ELR (cell line): Measurements from ENCODE around the gene CPEB3.
A peak's percentile ranks its signal among the peaks of the same experiment; 100 is the strongest.

Experiments used
- DNase-seq: peaks from one replicate; pipeline ENCODE4 v3.0.0-alpha.2; 2015; ENCODE audit warnings: low read depth

Gene CPEB3

DNA sequence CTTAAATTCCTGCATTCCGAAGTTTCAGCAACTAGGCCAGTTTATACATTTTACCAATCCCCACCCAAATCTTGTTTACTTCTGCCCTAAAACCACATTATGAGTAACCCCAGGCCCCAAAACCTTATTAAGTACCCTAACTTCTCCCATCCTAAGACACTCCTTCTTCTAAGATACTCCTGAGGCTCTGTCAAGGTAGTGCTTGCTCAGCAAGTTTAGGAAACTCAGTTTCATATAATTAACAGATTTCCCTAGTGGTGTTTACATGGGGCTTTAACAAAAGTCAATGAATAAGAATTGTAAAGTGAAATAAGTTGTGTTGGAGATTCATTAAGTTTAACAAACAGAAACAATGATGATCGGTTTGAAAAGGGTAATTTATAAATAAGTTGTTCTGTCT is 77.8 kb downstream of the CPEB3 start:
- DNase-seq, result no peak

DNA sequence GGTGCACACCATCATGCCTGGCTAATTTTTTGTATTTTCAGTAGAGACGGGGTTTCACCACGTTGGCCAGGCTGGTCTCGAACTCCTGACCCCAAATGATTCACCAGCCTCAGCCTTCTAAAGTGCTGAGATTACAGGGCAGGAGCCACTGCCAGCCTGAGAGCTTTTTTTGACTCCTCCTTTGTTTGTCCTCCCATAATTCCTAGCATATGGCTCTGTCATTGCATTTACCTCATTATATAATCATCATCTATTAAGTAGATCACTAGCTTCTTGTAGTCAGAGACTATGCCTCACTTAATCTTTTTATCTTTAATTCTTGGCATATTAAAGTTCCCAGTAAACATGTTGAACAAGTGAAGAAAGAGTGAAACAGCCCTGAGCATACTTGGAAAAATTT is 82.1 kb downstream of the CPEB3 start:
- DNase-seq, result peak; percentile 59

- DNase-seq, result no peak
These were observed 82.6 kb downstream of the CPEB3 start for GRCh38 chr10:92208157-92208720.

DNA sequence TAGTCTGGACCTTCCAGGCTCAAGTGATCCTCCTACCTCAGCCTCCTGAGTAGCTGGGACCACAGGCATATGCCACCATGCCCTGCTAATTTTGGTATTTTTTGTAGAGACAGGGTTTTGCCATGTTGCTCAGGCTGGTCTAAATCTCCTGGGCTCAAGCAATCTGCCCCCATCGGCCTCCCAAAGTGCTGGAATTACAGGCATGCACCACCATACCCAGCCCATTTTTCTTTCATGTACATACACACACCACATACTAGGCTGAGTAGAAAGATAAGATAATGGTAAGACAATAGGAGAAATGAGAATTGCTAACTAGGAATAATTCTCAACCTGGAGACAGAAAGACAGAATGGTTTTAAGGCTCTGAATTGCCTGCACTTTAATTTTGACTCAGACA is 83.8 kb downstream of the CPEB3 start:
- no peak for DNase-seq

DNA sequence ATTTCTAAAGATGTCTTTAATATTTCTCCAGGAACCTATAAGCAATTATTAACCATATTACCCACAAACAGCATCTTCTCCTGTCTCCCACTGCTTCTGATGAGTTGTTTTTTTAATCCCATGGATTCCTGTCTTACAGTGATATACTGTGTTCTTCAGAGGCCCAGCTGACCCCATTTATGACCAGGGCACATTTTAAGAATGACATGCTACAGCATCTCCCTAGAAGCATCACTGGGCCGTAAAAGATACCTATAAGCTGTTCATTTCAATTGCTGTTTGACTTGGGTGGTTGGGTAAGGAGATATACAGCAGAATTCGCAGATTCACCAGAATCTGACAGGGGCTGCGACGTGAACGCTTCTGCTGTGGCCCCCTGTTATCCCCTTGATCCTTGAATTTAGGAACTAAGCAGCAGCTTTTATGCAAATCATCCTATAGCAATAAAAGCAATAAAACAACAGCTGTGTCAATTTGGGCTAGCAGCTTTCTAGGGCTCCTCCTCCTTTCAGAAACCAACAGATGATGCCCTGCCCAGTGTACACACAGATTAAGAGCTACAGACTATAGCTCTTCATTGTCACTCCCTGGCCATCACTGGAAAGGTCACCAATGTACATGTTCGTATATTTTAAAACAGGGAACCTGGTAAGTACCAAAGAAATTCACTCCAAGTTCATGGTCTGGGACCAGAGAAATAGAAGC is 86.8 kb downstream of the CPEB3 start:
- no peak for DNase-seq

- DNase-seq, result no peak
These were observed 88.3 kb downstream of the CPEB3 start for GRCh38 chr10:92202536-92202935.

- DNase-seq, result peak; percentile 34
These were observed 90.3 kb downstream of the CPEB3 start for GRCh38 chr10:92200564-92200963.

DNA sequence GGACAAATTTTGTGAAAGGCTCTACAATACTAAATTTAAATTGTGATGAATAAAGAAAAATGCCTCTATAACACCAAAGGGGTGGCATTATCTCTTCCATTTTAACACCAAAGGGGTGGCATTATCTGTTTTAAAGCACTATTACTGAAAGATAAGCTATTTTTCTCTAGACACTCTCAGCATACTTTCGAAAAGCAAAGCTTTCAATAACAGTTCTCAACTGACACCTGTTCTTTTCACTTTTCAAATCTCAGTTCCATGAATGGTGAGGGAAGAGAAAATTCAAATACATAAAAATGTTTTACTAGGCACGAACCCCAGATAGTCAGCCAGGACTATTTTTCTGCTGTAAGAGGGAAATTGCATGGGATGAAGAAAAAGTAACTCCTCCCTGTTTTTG is 103.8 kb downstream of the CPEB3 start:
- DNase-seq, result no peak

DNA sequence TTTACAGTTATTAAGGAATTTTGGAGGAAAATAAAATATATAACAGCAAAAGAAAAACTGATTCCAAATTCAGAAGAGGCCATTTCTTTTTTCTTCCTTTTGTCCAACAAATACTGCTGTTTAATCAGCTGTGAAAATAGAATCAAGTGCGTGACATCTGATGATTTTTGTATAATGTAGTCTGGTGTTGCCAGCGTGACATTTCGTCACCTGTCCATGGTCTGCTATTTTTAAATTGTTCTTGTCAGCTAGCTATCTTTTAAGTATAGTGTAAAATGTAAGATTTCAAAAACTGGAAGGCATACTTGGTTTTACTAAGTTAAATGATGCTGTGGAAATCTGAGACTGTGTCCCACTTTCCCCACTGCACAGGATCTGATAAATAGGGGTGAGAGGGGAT is 105.9 kb downstream of the CPEB3 start:
- no peak for DNase-seq

- no peak for DNase-seq
These were observed 107.7 kb downstream of the CPEB3 start for GRCh38 chr10:92183199-92183598.

DNA sequence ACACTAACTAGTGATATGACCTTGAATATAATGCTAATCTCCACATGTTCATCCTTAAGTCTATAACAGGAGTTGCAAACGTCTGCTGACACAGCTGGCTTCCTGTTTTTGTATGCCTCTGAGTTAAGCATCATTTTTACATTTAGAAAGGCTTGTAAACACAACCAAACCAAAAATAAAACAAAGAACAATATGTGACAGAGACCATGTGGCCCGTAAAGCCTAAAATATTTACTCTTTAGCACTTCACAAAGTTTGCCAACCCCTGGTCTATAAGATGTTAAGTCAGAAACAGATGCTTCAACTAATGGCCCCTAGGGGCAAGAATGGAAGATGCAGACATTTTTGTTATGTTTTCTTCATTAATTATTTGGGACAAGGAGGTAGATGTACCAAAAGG is 109.3 kb downstream of the CPEB3 start:
- DNase-seq, result peak; percentile 30

- no peak for DNase-seq
These were observed 110.5 kb downstream of the CPEB3 start for GRCh38 chr10:92180399-92180798.

DNA sequence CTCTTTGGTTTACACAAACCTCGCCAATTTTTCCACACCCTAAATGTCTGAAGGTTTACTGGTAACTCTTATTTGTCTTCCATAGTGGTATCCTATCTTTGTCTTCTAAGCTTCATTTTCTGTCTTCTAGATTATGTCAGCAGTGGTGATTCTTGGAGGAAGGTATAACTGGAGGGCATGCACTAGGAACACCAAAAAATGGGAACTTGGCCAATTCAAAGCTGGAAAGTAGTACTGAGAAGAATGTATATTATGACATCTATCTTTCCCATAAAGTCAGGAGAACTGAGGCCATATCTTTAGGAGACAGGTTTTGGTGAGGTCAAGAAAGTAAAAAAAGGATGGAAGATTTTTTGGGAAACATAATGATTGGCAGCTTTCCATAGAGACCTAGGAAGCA is 113.3 kb downstream of the CPEB3 start:
- DNase-seq, result no peak

DNA sequence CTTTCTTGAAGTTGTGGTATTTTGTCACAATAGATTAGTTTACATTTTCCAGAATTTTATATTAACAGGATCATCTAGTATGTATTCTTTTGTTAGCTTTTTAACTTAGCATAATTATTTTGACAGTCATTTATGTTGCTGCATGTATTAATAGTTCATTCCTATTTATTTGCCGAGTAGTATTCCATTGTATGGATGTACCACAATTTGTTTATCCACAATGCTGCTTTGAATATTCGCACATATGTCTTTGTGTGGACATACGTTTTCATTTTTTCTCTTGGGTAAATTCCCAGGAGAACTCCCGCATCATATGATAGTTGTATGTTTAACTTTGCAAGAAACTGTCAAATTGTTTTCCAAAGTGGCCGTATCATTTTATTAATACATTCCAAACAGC is 115.7 kb downstream of the CPEB3 start:
- no peak for DNase-seq

- DNase-seq, result no peak
These were observed 116.9 kb downstream of the CPEB3 start for GRCh38 chr10:92173996-92174395.

- no peak for DNase-seq
These were observed 126.7 kb downstream of the CPEB3 start for GRCh38 chr10:92164036-92164696.

GRCh38 chr10:92162541-92162940 is 128.3 kb downstream of the CPEB3 start:
- DNase-seq, result no peak

DNA sequence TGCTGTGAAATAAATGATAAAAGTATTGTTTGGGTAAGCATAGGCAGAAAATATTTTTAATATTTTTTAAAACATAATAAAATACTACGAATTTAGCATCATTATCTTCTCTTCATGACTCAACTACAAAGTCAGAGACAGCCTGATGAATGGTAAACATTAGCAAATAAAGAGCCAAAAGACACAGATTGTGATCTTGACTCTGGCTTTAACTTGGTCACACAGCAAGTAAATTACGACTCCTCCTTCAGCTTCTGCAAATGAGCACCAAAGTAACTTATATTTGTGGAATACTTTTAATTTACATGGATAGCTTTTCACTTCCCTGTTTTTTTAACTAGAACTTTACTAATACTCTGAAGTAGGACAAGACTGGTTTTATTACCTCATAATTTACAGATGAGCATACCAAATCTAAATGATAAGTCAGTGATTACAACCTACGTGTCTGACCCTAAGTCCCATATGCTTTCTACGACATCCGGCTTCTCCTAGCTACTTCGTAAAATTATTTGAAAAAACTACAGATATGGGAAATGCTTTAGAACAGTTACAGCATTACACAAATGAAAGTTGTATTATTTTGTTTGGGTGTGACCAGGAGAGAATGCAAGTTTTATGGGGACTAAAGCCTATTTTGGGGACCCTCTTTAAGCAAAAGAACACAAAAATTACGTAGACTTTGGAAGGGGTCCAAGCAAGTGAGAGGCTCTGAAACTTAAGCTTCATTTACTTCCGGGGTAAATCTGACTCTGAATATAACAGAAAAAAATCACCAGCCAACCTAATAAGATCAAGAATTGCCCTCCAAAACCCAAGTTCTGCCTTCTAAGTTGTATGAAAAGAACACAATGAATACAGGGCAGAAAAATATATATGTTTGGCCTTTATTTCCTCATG is 133.8 kb downstream of the CPEB3 start:
- DNase-seq, result no peak

- DNase-seq, result no peak
These were observed 140.1 kb downstream of the CPEB3 start for GRCh38 chr10:92150823-92151222.

DNA sequence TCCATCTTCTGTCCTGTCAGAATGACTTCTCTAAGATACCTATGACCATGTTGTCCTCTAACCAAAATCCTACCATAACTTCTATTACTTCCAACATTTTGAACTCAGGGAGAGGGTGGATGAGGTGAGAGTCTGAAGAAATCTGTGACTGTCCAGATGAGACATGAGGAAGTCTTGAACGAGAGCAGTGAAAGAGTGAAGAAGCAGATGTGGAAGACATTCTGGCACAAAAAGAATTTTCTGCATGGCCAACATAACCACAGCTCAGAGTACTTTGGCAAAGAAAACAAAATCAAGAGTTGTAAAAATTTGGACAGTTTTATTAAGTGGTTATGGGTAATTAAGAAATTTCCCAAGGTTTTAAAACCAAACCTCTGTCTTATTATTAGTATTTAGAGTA is 141.6 kb downstream of the CPEB3 start:
- no peak for DNase-seq

DNA sequence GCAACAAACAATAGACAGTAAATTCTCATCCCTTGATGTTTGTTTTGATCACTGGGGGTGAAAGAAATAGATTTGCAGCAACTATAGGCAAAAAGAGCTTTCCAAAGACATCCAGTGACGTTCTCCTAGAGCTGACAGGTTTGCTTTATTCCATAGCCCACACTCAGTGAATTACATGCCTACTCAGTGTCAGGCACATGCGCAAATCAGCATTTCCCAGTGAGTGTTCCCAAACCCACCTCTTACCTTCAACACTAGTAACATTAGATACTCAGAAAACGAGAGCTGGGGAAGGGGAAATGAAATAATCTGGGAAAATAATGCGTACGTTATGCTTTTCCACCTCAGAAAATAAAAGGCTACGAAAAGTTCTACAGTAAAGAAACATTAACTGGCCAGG is 144.1 kb downstream of the CPEB3 start:
- no peak for DNase-seq

- DNase-seq, result no peak
These were observed 144.8 kb downstream of the CPEB3 start for GRCh38 chr10:92146107-92146506.

GRCh38 chr10:92142949-92143348 is 147.9 kb downstream of the CPEB3 start:
- no peak for DNase-seq
